HG02852 (cell line): ENCODE measurements around the gene EML5.
"Not testable (repeated sequence)": the region's sequence is repeated elsewhere in the genome, so short reads cannot be mapped to it uniquely, and the experiment has no call there.

Experiments used
- ATAC-seq: cut with Tn5 transposase; IDR thresholded peaks from one replicate; pipeline ENCODE4 v1.9.1; 2021; ENCODE audit warnings: mild to moderate bottlenecking, moderate library complexity; ENCODE audit not compliant: unreplicated experiment

EML5 gene

DNA sequence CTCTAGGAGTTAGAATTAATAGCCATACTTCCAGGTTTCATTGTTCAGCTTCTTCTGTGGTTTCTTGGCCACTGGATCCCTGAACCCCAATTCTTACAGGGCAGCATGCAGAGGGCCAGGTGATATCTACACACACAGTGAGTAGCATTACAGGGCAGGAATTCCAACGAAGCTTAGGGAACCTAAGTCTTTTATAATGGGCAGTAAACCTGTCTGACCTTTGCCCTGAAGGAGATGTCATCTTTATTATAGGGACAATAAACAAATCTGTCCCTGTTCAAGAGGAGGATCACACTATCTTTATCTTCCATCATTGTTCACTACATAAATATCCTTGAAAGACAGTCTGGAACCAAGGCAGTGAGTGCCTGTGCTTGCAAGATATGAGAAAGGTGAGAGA lies 11.7 kb upstream of the EML5 start:
- no peak for ATAC-seq

DNA sequence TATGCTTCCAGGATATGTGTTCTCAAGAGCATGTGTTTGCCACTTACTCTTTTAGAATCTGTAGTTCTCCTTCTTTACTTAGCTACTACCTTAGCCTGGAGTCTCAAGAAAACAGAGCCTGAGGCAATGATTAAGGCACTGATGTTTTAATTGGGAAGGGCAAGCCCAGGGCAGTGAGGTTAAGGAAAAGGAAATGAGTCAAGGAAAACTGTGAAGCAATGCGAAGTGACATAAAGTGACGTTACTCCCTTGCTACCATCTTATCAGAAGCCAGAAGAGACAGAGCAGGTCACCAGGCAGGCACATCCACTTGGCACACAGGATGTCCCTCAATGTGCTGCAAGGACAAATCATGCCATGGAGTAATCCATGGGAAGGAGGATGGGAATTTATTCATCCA lies 11.3 kb upstream of the EML5 start:
- ATAC-seq: no peak

DNA sequence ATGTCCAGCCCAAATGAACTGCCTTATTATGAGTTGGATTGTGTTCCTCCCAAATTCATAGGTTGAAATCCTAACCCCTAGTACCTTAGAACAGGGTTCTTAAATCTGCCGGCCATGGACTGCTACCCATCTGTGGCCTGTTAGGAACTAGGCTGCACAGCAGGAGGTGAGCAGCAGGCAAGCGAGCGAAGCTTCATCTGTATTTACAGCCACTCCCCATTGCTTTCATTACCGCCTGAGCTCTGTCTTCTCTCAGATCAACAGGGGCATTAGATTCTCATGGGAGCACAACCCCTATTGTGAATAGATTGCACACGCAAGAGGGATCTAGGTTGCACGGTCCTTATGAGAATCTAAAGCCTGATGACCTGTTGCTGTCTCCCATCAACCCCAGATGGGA lies 9.8 kb upstream of the EML5 start:
- no peak for ATAC-seq

DNA sequence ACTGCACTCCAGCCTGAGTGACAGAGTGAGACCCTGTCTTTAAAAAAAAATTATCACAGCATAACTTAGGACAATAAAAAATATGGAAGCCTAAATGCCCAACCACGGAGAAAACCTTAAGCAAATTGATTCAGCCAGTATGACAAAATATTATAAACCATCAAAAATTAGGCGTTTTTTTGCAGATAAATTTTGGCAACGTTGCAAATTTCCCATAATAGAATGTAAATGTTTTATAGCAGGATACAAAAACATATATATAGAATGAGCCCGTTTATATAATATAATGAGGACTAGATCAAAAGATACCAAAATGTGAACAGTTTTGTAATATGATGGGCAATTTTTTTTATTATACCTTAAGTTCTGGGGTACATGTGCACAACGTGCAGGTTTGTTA lies 6.8 kb upstream of the EML5 start:
- no peak for ATAC-seq

DNA sequence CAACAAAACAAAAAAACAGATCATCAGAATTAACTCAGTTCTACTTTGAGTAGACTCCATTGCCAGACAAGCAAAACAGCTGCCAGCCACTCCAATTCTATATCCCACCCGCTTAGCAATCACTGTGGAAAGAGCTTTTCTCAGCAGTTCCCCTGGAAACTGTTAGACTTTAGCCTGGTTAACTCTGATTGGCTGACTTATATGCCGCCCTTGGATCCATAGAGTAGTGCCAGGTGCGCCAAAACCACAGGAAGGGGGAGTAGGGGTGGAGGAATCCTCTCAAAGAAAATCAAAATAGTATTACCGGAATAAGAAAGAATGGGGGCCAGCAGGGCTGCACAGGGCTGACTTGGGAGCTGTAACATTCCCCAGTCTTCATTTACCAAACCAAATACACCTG lies 5.4 kb upstream of the EML5 start:
- ATAC-seq: no peak

DNA sequence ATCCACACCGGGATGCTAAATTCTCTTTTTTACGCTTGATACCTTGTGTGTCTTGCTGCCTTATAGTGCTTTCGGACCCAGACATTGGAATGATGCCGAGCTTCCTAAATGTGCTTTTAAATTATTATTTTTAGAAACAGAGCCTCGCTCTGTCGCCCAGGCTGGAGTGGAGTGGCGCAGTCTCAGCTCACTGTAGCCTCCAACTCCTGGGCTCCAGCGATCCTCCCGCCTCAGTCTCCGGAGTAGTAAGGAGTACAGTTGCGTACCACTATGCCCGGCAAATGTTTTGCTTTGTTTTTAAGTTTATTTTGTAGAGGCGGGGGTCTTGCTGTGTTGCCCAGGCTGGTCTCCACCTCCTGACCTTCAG lies 489 bp upstream of the EML5 start:
- no peak for ATAC-seq

DNA sequence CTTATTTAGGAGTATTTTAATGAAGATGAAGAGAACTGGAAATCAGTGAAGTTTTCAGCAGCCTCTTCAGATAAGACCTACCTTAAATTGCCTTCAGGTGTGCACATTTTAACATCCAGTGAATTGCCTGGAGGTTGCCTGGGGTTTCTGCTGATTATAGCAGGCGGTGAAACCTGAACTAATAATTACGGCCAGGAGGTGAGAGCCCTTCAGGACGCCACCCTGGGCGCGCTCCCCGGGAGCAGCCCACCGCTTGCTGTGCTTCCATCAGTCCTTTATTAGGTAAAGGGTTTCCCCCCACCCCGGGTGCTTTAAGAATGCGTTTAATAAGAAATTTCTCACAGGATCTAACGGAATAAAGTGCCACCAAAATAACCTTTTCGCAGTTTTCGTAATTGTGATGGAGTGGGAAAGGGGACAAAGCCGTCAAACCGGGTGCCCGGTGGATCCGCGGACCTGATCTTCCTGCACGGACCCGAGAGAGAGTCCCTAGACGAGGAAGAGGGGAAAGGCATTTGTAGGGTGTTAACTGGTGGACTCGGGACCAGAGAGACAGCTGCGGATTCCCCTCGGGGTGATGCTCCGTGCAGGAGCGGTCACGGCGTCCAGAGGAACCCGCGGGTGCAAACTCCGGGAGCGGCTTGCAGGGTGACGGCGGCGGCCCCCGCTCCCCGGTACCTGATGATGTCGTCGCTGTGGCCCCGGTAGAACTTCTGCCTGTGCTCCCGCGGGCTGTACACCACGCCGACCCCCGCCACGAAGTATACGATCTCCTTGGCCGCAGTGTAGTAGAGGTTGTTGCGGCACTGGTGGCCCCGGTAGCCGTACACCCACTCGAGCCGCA lies 902 bp downstream of the EML5 start:
- ATAC-seq: peak; percentile 17

DNA sequence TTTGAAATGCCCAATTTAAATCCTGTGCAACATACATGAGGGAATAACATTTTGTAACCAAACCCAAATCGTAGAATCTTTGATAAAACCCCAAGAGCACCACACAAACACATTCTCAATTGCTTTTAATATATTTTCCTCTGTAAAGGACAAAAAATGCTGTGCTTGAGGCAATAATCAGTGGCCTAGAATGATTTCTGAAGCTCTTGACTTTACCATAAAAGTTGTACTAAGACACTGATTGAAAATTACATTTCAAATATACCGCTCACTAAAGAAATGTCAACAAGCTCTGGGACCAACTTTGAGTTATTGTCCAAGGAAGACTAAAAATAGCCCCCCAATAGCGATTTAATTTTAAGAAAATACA lies 1.5 kb downstream of the EML5 start:
- ATAC-seq: no peak

DNA sequence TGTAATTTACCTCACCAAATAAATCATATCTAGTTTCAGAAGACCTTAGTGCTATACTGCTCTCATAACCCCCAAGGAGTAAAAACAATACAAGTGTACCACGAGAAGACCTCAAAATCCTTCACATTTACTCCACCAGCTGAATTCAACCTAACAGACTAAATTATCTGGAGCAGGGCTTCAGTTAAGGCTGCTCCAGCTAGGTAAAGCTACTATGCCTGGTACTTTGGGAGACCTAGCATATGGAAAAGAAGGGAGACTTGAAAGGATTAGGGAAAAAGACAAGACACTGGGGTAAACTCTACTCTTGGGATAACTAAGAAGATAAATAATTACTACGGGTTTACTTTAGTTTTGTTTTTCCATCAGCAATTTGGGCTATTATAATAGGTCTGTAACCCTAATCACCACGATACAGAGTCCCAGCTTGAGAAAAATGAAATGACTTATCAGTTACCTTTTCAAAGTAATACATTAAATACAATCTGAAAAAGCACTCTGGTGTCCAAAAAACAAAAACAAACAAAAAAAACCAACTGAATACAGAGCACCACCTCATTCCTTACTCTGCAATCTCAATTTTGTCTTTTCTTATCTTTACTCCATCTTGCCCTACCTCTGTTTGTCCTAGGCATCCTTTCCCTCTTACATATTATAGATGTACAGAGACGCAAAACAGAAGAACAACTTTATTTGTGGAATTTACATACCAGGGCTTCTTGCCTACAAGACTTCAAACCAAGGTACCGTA lies 2.1 kb downstream of the EML5 start:
- no peak for ATAC-seq

DNA sequence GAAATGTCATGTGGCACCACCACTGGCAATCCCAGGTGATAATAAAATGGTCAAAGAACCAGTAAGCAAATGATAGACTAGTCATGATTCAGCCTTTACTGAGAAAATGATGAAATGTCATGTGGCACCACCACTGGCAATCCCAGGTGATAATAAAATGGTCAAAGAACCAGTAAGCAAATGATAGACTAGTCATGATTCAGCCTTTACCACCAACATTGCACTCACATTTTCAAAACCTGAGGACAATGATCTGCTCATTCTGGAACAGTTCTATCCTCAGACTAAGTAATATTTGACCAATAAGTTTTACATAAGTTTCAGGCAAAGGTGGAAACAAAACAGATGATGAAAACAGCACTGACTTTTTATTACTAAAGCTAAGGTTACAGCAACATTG lies 3.2 kb downstream of the EML5 start:
- not testable (repeated sequence) for ATAC-seq

DNA sequence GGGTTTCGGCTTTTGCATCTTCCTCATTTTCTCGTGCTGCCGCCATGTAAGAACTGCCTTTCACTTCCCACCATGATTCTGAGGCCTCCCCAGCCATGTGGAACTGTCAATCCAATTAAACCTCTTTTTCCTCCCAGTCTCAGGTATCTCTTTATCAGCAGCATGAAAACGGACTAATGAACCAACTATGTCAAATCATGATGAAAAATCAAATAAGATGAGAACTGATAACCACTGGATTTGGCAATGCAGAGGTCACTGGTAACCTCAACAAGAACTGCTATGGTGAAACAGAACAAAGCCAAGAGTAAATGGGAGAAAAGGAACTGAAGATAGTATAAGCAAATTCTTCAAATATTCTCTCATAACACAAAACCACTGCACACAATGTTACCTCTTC lies 6.0 kb downstream of the EML5 start:
- no peak for ATAC-seq

DNA sequence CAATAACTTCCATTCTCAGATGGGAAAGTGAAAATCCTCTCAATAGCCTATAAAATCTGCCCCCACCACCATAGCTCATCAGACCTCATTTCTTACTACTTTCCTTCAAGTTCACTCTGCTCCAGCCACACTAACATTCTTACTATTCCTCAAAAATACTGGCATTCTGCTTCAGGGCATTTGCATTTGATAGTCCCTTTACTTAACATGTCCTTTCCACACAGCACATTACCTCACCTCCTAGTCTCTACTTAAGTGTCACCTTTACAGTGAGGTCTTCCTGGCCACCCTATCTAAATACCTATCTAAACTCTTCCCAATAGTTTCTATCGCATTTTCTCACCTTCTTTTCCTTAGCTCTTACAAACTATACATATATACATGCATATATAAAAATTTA lies 6.8 kb downstream of the EML5 start:
- no peak for ATAC-seq

DNA sequence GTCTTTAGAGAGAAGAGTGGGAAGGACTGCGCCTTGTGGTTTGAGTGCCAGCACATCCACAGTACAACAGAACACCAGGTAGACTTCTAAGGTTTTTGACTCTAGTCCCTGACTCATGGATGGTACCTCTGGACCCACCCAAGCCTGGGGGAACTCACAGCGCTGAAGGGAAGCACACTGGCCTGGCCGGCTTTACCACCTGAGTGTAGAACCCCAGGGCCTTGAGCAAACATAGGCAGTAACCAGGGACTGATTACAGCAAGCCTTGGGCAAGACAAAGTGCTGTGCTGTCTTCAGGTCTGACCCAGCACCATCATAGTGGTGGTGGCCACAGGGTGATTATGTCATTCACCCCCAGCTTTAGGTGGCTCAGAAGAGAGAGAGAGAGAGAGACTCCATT lies 17.2 kb downstream of the EML5 start:
- no peak for ATAC-seq

DNA sequence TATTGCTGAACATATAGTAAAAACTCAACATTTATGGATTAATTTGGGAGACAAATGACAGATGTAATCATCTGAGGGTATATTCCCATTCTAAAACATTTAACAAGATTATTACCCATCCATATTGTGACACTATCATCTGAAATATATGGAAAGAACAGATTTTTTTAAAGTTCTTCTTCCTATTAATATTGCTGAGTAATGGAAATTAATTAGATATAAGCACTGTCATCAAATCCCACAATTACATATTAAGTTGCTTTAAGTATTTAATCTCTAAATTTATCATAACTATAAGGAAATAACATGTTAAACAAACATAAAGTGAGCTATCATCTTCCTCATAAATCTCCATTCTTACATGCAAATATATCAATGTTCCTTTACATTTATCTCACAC lies 22.0 kb downstream of the EML5 start:
- ATAC-seq: no peak

DNA sequence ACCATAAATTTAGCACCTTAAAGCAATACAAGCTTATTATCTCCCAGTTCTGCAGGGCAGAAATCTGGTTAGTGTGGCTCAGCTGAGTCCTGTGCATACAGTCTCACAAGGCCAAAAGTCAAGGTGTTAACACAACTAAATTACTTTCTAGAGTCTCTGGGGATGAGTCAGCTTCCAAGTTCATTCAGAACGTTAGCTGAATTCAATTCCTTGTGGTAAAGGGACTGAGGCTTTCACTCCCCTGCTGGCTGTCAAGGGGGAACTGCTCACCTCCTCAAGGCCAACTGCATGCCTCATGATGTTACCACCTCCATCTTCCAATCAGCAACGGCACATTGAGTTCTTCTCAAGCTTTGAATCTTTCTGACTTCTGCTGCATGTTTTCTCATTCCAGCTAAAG lies 27.6 kb downstream of the EML5 start:
- no peak for ATAC-seq

DNA sequence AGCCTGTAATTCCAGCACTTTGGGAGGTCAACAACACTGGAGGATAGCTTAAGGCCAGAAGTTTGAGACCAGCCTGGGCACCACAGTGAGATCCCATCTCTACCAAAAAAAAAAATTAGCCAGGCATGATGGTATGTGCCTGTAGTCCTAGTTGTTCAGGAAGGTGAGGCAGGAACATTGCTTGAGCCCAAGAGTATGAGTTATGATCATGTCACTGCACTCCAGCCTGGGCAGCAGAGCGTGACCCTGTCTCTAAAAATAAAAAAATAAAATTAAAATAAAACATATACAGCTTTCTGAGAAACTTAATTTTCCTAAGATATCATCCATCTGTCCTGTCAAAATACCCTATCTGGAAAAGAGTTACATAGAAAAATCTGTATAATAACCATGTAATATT lies 38.9 kb downstream of the EML5 start:
- no peak for ATAC-seq

DNA sequence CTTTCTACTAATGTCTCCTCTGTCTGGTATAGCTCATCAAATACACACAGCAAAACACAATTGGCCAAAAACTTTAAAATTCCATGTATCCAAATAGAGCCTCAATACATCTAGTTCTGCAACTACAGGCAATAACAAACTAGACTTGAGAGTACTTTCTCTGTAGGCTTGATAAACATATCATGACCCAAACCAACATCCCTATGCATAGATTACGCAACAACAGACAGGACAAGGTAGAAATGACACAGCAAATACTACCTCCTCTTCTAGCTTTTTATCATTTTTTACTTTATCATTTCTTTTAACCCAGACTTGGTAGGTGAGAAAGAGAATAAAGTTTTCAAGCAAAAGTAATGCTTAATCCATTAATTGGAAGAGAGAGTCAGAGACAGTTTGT lies 41.8 kb downstream of the EML5 start:
- no peak for ATAC-seq

DNA sequence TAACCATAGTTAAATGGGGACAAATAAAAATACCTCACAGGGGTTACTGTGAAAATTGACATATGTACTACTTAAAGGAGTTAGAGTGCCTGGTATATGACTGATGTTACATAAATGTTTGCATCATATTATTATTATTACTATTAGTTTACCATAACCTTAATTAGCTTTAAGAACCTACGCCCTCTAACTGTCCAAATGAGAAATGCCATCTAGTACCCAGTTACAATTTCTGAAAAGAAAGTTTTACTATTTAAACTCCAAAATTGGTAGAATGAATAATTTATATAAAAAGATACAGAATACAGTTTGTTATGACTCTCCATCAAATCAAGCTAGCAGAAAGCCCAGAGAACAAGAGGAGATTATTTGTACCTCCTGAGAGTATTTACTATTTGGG lies 42.3 kb downstream of the EML5 start:
- no peak for ATAC-seq

DNA sequence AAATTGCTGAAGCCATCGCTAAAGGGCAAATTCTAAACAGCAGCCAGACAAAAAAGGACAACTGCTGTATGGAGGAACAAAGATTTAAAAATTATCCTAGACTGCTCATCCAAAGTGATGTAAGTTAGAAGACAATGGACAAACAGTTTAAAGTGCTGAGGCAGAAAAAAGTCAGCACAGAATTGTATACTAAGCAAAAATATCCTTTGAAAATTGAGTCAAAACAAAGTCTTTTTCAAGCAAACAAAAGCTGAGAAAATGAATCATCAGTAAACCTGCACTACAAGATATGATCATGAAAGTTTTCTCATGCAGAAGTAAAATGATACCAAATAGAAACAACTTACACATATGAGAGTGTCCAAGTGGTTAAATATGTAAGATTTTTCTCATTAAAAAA lies 43.6 kb downstream of the EML5 start:
- no peak for ATAC-seq

DNA sequence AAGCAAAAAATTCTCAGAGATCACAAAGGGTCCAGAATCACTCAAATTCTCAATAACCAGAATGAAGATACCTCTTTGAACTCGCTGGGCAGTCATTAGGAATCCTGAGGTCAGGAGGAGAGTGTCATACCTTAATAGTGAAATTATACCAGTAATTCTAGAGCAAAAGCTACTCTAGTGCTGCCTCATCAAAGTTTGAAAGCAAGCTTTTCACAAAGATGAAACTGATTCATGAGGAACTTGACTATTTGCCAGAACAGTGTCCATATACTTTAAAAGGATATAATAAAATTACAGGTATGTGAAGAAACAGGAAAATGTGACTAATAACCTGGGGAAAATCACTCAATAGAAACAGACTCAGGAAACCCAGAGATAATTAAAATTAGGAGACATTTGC lies 44.5 kb downstream of the EML5 start:
- ATAC-seq: no peak

DNA sequence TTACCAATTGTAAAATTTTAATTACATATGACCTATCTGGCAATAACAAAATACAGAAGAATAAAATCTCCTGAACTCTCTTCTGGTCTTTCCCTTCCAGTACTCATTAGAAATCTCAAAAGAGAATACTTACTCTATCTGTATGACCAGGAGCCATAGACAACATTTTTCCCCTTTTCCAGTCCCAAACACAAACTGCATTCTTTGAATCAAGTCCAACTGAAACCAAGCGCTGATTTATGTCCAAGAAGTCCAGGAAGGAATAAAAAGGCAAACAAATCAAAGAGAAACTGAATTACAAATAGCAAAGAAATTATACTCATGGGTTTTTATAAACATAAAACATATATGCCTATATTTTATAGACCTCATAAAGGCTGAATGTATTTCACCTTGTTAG lies 46.7 kb downstream of the EML5 start:
- ATAC-seq: no peak

DNA sequence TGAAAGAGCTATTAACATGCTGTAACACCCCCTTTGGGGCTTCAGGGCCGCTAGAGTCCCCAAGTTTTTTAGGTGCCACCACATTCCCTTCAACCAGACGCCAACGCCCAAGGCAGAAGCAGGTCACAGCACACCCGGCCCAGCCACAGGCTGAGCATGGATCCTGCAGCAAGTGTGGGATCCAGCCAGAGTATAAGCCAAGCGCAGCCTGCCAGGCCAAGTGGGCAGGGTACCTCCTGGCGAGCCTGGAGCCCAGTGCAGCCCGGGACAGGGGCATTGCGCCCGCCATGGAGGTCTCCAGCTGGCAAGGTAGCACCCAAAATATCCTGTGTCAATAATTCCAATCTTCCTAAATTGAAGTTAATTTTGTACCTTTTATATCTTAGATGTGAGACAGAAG lies 55.5 kb downstream of the EML5 start:
- no peak for ATAC-seq

DNA sequence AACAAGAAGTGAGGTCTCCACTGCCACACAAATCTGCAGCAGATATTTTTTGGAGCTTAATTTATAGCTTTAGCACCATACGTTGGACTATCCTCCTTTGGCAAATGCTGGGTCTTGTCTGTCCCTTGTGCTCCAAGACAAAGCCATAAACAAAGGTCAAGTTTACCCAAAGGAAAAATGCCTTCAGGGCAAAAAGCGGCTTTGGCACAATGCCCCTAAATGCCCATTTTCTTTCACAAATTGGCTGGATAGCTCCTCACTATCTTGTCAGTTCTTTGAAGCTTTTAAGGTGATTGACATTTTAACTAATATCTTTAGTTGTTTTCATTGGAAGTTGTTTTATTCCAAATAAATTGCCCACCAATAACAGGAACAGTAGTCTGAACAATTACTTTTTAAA lies 59.6 kb downstream of the EML5 start:
- no peak for ATAC-seq
